Measurements from ENCODE around the gene CCNG1.

The CCNG1 gene

GRCh38 chr5:163478982-163479271 is 41.5 kb downstream of the CCNG1 start:
- no peak for DNase-seq (ENCODE audit: low read depth, low spot score)
- H3K27ac ChIP-seq, result no peak overlapping the region
- peaks cover 80% of the 10 kb centered on the region for H3K36me3 ChIP-seq (ENCODE audit: insufficient read depth, low read length)
- H3K4me3 ChIP-seq, result no peak overlapping the region
- H3K9me3 ChIP-seq (ENCODE audit: low read depth, low read length), result no peaks in the 10 kb centered on the region
- TF ChIP-seq FOXP2 (optimal IDR thresholded peaks at IDR 0.05; ENCODE audit: control extremely low read depth, extremely low read length, insufficient read depth) (no peak), EZH2 (IDR thresholded peaks at IDR 0.05) (no peak), POLR2AphosphoS5 (IDR thresholded peaks at IDR 0.05; ENCODE audit: borderline replicate concordance, low read depth, low read length) (no peak)
- no peak overlapping the region for H3K9ac ChIP-seq (ENCODE audit: insufficient read length)

GRCh38 chr5:163489055-163489744 is 51.8 kb downstream of the CCNG1 start:
- Histone ChIP-seq H3K9me3 (ENCODE audit: low read depth, low read length) (no peaks in the 10 kb centered on the region), H3K9ac (ENCODE audit: insufficient read length) (no peak overlapping the region), H3K36me3 (ENCODE audit: insufficient read depth, low read length) (peaks cover 64% of the 10 kb centered on the region), H3K4me3 (no peak overlapping the region), H3K27ac (no peak overlapping the region)
- TF ChIP-seq POLR2AphosphoS5 (IDR thresholded peaks at IDR 0.05; ENCODE audit: borderline replicate concordance, low read depth, low read length) (no peak), EZH2 (IDR thresholded peaks at IDR 0.05) (no peak), FOXP2 (optimal IDR thresholded peaks at IDR 0.05; ENCODE audit: control extremely low read depth, extremely low read length, insufficient read depth) (no peak)
- DNase-seq (ENCODE audit: low read depth, low spot score), result no peak

GRCh38 chr5:163489745-163490075 is 52.3 kb downstream of the CCNG1 start:
- no peak for TF ChIP-seq EZH2 (IDR thresholded peaks at IDR 0.05)
- no peak for TF ChIP-seq FOXP2 (optimal IDR thresholded peaks at IDR 0.05; ENCODE audit: control extremely low read depth, extremely low read length, insufficient read depth)
- TF ChIP-seq POLR2AphosphoS5 (IDR thresholded peaks at IDR 0.05; ENCODE audit: borderline replicate concordance, low read depth, low read length), result no peak
- DNase-seq (ENCODE audit: low read depth, low spot score), result no peak
- Histone ChIP-seq H3K27ac (no peak overlapping the region), H3K9me3 (ENCODE audit: low read depth, low read length) (no peaks in the 10 kb centered on the region), H3K4me3 (no peak overlapping the region), H3K36me3 (ENCODE audit: insufficient read depth, low read length) (peaks cover 59% of the 10 kb centered on the region), H3K9ac (ENCODE audit: insufficient read length) (no peak overlapping the region)

Data from SK-N-MC (cell line).